ENCODE data around the gene USP31. TPM values are rescaled to one million over a fixed set of nuclear protein-coding genes. Genes with fewer than 3 reads are reported as not detected.

The USP31 gene
- total and polyA plus RNA-seq, 2 of the 13 experiments (the other 11 are each of a cell fraction or from before 2014, with no cell fraction given), result 22.5 to 23.3 TPM

GRCh38 chr16:23072769-23073549 lies 76.3 kb downstream of the USP31 start:
- TF ChIP-seq MEIS2 (CRISPR knock-in tag; IDR thresholded peaks at IDR 0.05) (no peak), CTCF (CRISPR knock-in tag; IDR thresholded peaks at IDR 0.05) (0 out of 2 replicates have a peak, but pooled peaks have one; percentile 3), MXI1 (IDR thresholded peaks at IDR 0.05; ENCODE audit: borderline replicate concordance, low read depth, low read length) (0 out of 3 replicates have a peak, but pooled peaks have one; percentile 7)
- intact Hi-C loops (cut with micrococcal nuclease; ENCODE audit: unreplicated experiment) (no loop called here), in situ Hi-C loops (cut with HindIII; ENCODE audit: extremely low pct_ligation_motif_present, low pct_unique_long_range_greater_than_20kb) (no loop called here)
- no peak overlapping the region for H3K4me2 ChIP-seq (ENCODE audit: low read depth, low read length)
- no peaks in the 10 kb centered on the region; the same call in 1 of the 2 replicates for H4K20me1 ChIP-seq (ENCODE audit: insufficient read depth, low read length)
- H3K9me3 ChIP-seq (ENCODE audit: low read length), result no peaks in the 10 kb centered on the region
- no peaks in the 10 kb centered on the region for H3K27me3 ChIP-seq (ENCODE audit: control insufficient read depth in 1 of 2, insufficient read depth in 2 of 2, low read length in 2 of 2)
- CTCF ChIA-PET (ENCODE audit: low intra/inter-chr PET ratio, low total read pairs), result no interaction called here
- no peaks in the 10 kb centered on the region for H3K79me2 ChIP-seq (ENCODE audit: insufficient read depth, low read length)
- no peak overlapping the region for H3K9ac ChIP-seq (ENCODE audit: insufficient read depth, low read depth, low read length)
- BruUV-seq (replicated peaks), result no TSS peak
- DNase-seq (ENCODE audit: low spot score), result no peak
- FAIRE-seq, result no peak
- peak; percentile 60 for ATAC-seq
- H3K4me3 ChIP-seq (replicated peaks in 1 of 3; ENCODE audit: insufficient read depth in 1 of 3, low read depth in 2 of 3, low read length in 3 of 3), result no peak overlapping the region
- no peak overlapping the region for H2AFZ ChIP-seq (ENCODE audit: low read length)
- 96% methylated on average over 9 of the region's 9 CpGs for WGBS (ENCODE audit: low lambda C conversion rate)
- H3K27ac ChIP-seq (ENCODE audit: extremely low read length, insufficient read depth, low read length), result no peak overlapping the region
- POLR2A ChIA-PET, result no interaction called here
- peaks cover 44 to 93% of the 10 kb centered on the region in 2 experiments for H3K36me3 ChIP-seq (replicated peaks in 1 of 2; ENCODE audit: control insufficient read depth in 1 of 2, insufficient read depth in 2 of 2, low read length in 2 of 2)
- H3K4me1 ChIP-seq (ENCODE audit: insufficient read depth, low read length), result no peaks in the 10 kb centered on the region

GRCh38 chr16:23072084-23072599 lies 77.1 kb downstream of the USP31 start:
- FAIRE-seq (no peak), DNase-seq (ENCODE audit: low spot score) (no peak), ATAC-seq (no peak)
- CTCF ChIA-PET (ENCODE audit: low intra/inter-chr PET ratio, low total read pairs), result no interaction called here
- Histone ChIP-seq H3K4me3 (replicated peaks in 1 of 3; ENCODE audit: insufficient read depth in 1 of 3, low read depth in 2 of 3, low read length in 3 of 3) (no peak overlapping the region), H3K4me1 (ENCODE audit: insufficient read depth, low read length) (no peaks in the 10 kb centered on the region), H3K27ac (ENCODE audit: extremely low read length, insufficient read depth, low read length) (no peak overlapping the region), H3K27me3 (ENCODE audit: control insufficient read depth in 1 of 2, insufficient read depth in 2 of 2, low read length in 2 of 2) (no peaks in the 10 kb centered on the region), H4K20me1 (ENCODE audit: insufficient read depth, low read length) (no peaks in the 10 kb centered on the region; the same call in 1 of the 2 replicates), H3K36me3 (replicated peaks in 1 of 2; ENCODE audit: control insufficient read depth in 1 of 2, insufficient read depth in 2 of 2, low read length in 2 of 2) (peaks cover 49 to 95% of the 10 kb centered on the region in 2 experiments), H3K79me2 (ENCODE audit: insufficient read depth, low read length) (no peaks in the 10 kb centered on the region), H2AFZ (ENCODE audit: low read length) (no peak overlapping the region), H3K9me3 (ENCODE audit: low read length) (no peaks in the 10 kb centered on the region), H3K4me2 (ENCODE audit: low read depth, low read length) (no peak overlapping the region), H3K9ac (ENCODE audit: insufficient read depth, low read depth, low read length) (no peak overlapping the region)
- intact Hi-C loops (cut with micrococcal nuclease; ENCODE audit: unreplicated experiment), result no loop called here
- BruUV-seq (replicated peaks), result no TSS peak
- WGBS (ENCODE audit: low lambda C conversion rate), result 99% methylated on average over 13 of the region's 13 CpGs
- POLR2A ChIA-PET, result no interaction called here
- in situ Hi-C loops (cut with HindIII; ENCODE audit: extremely low pct_ligation_motif_present, low pct_unique_long_range_greater_than_20kb), result no loop called here
- TF ChIP-seq RBM22 (optimal IDR thresholded peaks at IDR 0.05; ENCODE audit: low read length) (peak; percentile 60), ZNF788 (CRISPR knock-in tag; IDR thresholded peaks at IDR 0.05; ENCODE audit: borderline replicate concordance) (no peak), TGIF2 (CRISPR knock-in tag; IDR thresholded peaks at IDR 0.05) (no peak), ZNF687 (CRISPR knock-in tag; IDR thresholded peaks at IDR 0.05) (peak; percentile 15; the same call in 1 of the 2 replicates), NPAS2 (CRISPR knock-in tag; IDR thresholded peaks at IDR 0.05; ENCODE audit: borderline replicate concordance) (0 out of 2 replicates have a peak, but pooled peaks have one; percentile 6)

Measured in HepG2 (cell line).